ENCODE results near the gene LY9. TPM values are rescaled to one million over a fixed set of nuclear protein-coding genes. Genes with fewer than 3 reads are reported as not detected.

Gene LY9
- total and polyA plus RNA-seq, 9 of the 15 experiments (the other 6 are each of a cell fraction or from before 2014, with no cell fraction given) = not detected

GRCh38 chr1:160829766-160830165, 33.8 kb downstream of the LY9 start:
- H3K9me1 ChIP-seq (ENCODE audit: control insufficient read depth, insufficient read depth, low read length) = no peaks in the 10 kb centered on the region
- H3K9me3 ChIP-seq (replicated peaks; ENCODE audit: control insufficient read depth, insufficient read depth, low read depth, low read length) = no peaks in the 10 kb centered on the region
- no peaks in the 10 kb centered on the region for H3K4me1 ChIP-seq (replicated peaks in 1 of 2; ENCODE audit: control insufficient read depth in 2 of 2, insufficient read depth in 2 of 2, low read length in 2 of 2)
- no peaks in the 10 kb centered on the region for H4K20me1 ChIP-seq (replicated peaks; ENCODE audit: control insufficient read depth, insufficient read depth, low read length)
- in situ Hi-C loops (cut with MboI) (loop anchor here (25.0 kb wide), 1 partner anchor 258 kb away; the partner anchor contains the start of genes KLHDC9 and NECTIN4), intact Hi-C loops (cut with micrococcal nuclease) (loop anchor here (1.0 to 10.0 kb wide), 4 partner anchors 49 to 345 kb away; partner anchors contain the start of gene B4GALT3)
- peaks cover 0 to 12% of the 10 kb centered on the region in 2 experiments; a peak in 2 of 5 replicates for H3K27me3 ChIP-seq (ENCODE audit: control insufficient read depth in 2 of 2, insufficient read depth in 2 of 2, low read length in 2 of 2)
- no peaks in the 10 kb centered on the region for H3K79me2 ChIP-seq (ENCODE audit: control insufficient read depth, insufficient read depth, low read length)
- POLR2A ChIA-PET = interaction anchor here (0.6 kb wide), 3 partner anchors 18 to 381 kb away, joined by 3 read pairs; no protein-coding TSS in a partner anchor
- DNase-seq (ENCODE audit: extremely low read depth in 1 of 4, low spot score in 3 of 4) (no peak), FAIRE-seq (no peak), ATAC-seq (no peak)
- 7% methylated on average over 1 of the region's 1 CpG for WGBS (ENCODE audit: insufficient coverage, low coverage, missing lambda C conversion rate)
- no TSS peak for BruUV-seq (replicated peaks)
- no peaks in the 10 kb centered on the region for H3K36me3 ChIP-seq (ENCODE audit: control insufficient read depth, insufficient read depth, low read length)
- H3K4me2 ChIP-seq (ENCODE audit: insufficient read depth, low read length) = no peak overlapping the region
- H3K27ac ChIP-seq (ENCODE audit: extremely low read depth, low read depth, low read length) = no peak overlapping the region
- TF ChIP-seq ZBTB2 (IDR thresholded peaks at IDR 0.05) (no peak), ETV1 (tag; conservative IDR thresholded peaks at IDR 0.05; ENCODE audit: low read depth) (no peak), KAT8 (IDR thresholded peaks at IDR 0.05; ENCODE audit: low read depth) (no peak), PML (IDR thresholded peaks at IDR 0.05; ENCODE audit: low read length) (no peak), USF1 (CRISPR knock-in tag; IDR thresholded peaks at IDR 0.05) (no peak), TEAD1 (CRISPR knock-in tag; IDR thresholded peaks at IDR 0.05) (no peak), ZBTB26 (CRISPR knock-in tag; IDR thresholded peaks at IDR 0.05) (no peak), SRSF1 (IDR thresholded peaks at IDR 0.05; ENCODE audit: low read depth, low read length) (no peak), MBD2 (IDR thresholded peaks at IDR 0.05; ENCODE audit: borderline replicate concordance, low read depth) (no peak)
- TF ChIP-seq, protein P1, sequence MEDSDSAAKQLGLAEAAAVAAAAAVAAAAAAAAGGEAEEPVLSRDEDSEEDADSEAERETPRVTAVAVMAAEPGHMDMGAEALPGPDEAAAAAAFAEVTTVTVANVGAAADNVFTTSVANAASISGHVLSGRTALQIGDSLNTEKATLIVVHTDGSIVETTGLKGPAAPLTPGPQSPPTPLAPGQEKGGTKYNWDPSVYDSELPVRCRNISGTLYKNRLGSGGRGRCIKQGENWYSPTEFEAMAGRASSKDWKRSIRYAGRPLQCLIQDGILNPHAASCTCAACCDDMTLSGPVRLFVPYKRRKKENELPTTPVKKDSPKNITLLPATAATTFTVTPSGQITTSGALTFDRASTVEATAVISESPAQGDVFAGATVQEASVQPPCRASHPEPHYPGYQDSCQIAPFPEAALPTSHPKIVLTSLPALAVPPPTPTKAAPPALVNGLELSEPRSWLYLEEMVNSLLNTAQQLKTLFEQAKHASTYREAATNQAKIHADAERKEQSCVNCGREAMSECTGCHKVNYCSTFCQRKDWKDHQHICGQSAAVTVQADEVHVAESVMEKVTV (CRISPR knock-in tag; IDR thresholded peaks at IDR 0.05) = no peak
- H3K9ac ChIP-seq (ENCODE audit: insufficient read depth in 1 of 2, low read depth in 2 of 2, low read length in 2 of 2) = no peak overlapping the region
- H3K4me3 ChIP-seq = no peak overlapping the region
- H2AFZ ChIP-seq (ENCODE audit: low read depth, low read length) = no peak overlapping the region
- CTCF ChIA-PET (ENCODE audit: low intra/inter-chr PET ratio) = interaction anchor here (1.1 to 1.9 kb wide), 2 partner anchors 103 to 148 kb away, joined by 4 to 8 read pairs; no protein-coding TSS in a partner anchor

All from K562 (cell line).